Osteoblast (primary cell): ENCODE data around the gene ABCA5. TPM values are rescaled to one million over a fixed set of nuclear protein-coding genes. Genes with fewer than 3 reads are reported as not detected.

Experiments
- DNase-seq: peaks from one replicate; pipeline ENCODE4 v3.0.0; 2011; ENCODE audit warnings: low spot score, mixed read lengths; ENCODE audit not compliant: insufficient read length; ENCODE audit errors: missing footprints
- H2AFZ ChIP-seq: 2 replicates; pipeline ENCODE4 v1.6.0; 2011; ENCODE audit warnings: mild to moderate bottlenecking, low read length
- H3K27ac ChIP-seq: 2 replicates; pipeline ENCODE4 v1.5.1; 2011; ENCODE audit warnings: mild to moderate bottlenecking, low read depth, low read length, moderate library complexity
- H3K27me3 ChIP-seq: 2 replicates; pipeline ENCODE4 v1.6.0; 2012; ENCODE audit warnings: mild to moderate bottlenecking, control low read depth, inconsistent platforms, low read length, moderate library complexity; ENCODE audit not compliant: insufficient read depth
- H3K36me3 ChIP-seq: 2 replicates; pipeline ENCODE4 v1.5.1; 2011; ENCODE audit warnings: mild to moderate bottlenecking, low read length, control low read depth, moderate library complexity; ENCODE audit not compliant: insufficient read depth
- H3K4me1 ChIP-seq: 2 replicates; pipeline ENCODE4 v1.5.1; 2011; ENCODE audit warnings: mild to moderate bottlenecking, low read length, control low read depth, moderate library complexity; ENCODE audit not compliant: insufficient read depth
- H3K4me2 ChIP-seq: 2 replicates; pipeline ENCODE4 v1.6.0; 2011; ENCODE audit warnings: mild to moderate bottlenecking, low read length; ENCODE audit not compliant: insufficient read depth
- H3K4me3 ChIP-seq: fragments of 200-600 bp; sonication (generic); 3 replicates; pipeline ENCODE4 v1.5.1; 2012; ENCODE audit warnings: mild to moderate bottlenecking, low read length, inconsistent platforms; ENCODE audit not compliant: insufficient read depth
- H3K79me2 ChIP-seq: 2 replicates; pipeline ENCODE4 v1.6.0; 2012; ENCODE audit warnings: mild to moderate bottlenecking, low read length, control low read depth, inconsistent platforms; ENCODE audit not compliant: insufficient read depth
- H3K9me3 ChIP-seq: 2 replicates; pipeline ENCODE4 v1.5.1; 2011; ENCODE audit warnings: low read depth, low read length, control low read depth
- H4K20me1 ChIP-seq: 2 replicates; pipeline ENCODE4 v1.6.0; 2012; ENCODE audit warnings: mild to moderate bottlenecking, low read length, control low read depth; ENCODE audit not compliant: insufficient read depth
- CTCF ChIP-seq: IDR thresholded peaks from 2 replicates; pipeline ENCODE4 v1.5.1; 2011; ENCODE audit warnings: mild to moderate bottlenecking, low read depth, low read length, moderate library complexity; ENCODE audit errors: extremely low read depth
- total RNA-seq: library from RNA; depleted of rRNA; stranded (reverse); fragments of >200 nt; gene quantifications from 2 replicates; pipeline ENCODE4 v1.2.3, GENCODE V29; 2012

Gene ABCA5
- total RNA-seq, 1 donor, result 22.4 TPM

- Histone ChIP-seq H3K27me3 (peaks cover 3% of the 10 kb centered on the region), H3K4me2 (no peak overlapping the region), H3K27ac (no peak overlapping the region), H4K20me1 (no peaks in the 10 kb centered on the region), H3K9me3 (no peaks in the 10 kb centered on the region), H3K36me3 (no peaks in the 10 kb centered on the region), H3K79me2 (no peaks in the 10 kb centered on the region), H2AFZ (no peak overlapping the region), H3K4me3 (no peak overlapping the region), H3K4me1 (no peaks in the 10 kb centered on the region)
- DNase-seq, result no peak
- TF ChIP-seq CTCF, result no peak
These were observed 9.6 kb upstream of the ABCA5 start for GRCh38 chr17:69336580-69336979.

- no peaks in the 10 kb centered on the region for H3K36me3 ChIP-seq
These were observed 8.1 kb upstream of the ABCA5 start for GRCh38 chr17:69335058-69335457.

GRCh38 chr17:69333561-69333960, 6.6 kb upstream of the ABCA5 start:
- H3K36me3 ChIP-seq, result no peaks in the 10 kb centered on the region
- DNase-seq, result no peak
- peaks cover 9% of the 10 kb centered on the region for H3K27me3 ChIP-seq
- H3K27ac ChIP-seq, result no peak overlapping the region
- no peaks in the 10 kb centered on the region for H3K9me3 ChIP-seq
- no peak for TF ChIP-seq CTCF
- no peaks in the 10 kb centered on the region for H4K20me1 ChIP-seq
- H3K4me1 ChIP-seq, result no peaks in the 10 kb centered on the region
- no peaks in the 10 kb centered on the region for H3K79me2 ChIP-seq
- no peak overlapping the region for H3K4me2 ChIP-seq
- no peak overlapping the region for H3K4me3 ChIP-seq
- no peak overlapping the region for H2AFZ ChIP-seq

More at GRCh38 chr17:69335058-69335457, 8.1 kb upstream of the ABCA5 start:
- H3K9me3 ChIP-seq, result no peaks in the 10 kb centered on the region
- no peak overlapping the region for H2AFZ ChIP-seq
- H3K4me2 ChIP-seq, result no peak overlapping the region
- no peaks in the 10 kb centered on the region for H4K20me1 ChIP-seq
- no peaks in the 10 kb centered on the region for H3K79me2 ChIP-seq
- TF ChIP-seq CTCF, result peak; percentile 40
- H3K27me3 ChIP-seq, result peaks cover 9% of the 10 kb centered on the region
- no peak overlapping the region for H3K27ac ChIP-seq
- H3K4me3 ChIP-seq, result no peak overlapping the region
- peak; percentile 73 for DNase-seq
- H3K4me1 ChIP-seq, result no peaks in the 10 kb centered on the region

GRCh38 chr17:69331756-69332155, 4.8 kb upstream of the ABCA5 start:
- H3K79me2 ChIP-seq, result no peaks in the 10 kb centered on the region
- TF ChIP-seq CTCF, result no peak
- no peak overlapping the region for H2AFZ ChIP-seq
- no peak overlapping the region for H3K4me2 ChIP-seq
- no peak for DNase-seq
- no peaks in the 10 kb centered on the region for H4K20me1 ChIP-seq
- H3K4me1 ChIP-seq, result no peaks in the 10 kb centered on the region
- peaks cover 9% of the 10 kb centered on the region for H3K27me3 ChIP-seq
- no peaks in the 10 kb centered on the region for H3K36me3 ChIP-seq
- no peak overlapping the region for H3K4me3 ChIP-seq
- no peaks in the 10 kb centered on the region for H3K9me3 ChIP-seq
- no peak overlapping the region for H3K27ac ChIP-seq
